GM12891 (cell line): Measurements from ENCODE around the gene SNAPC2.

Source experiments
- POLR2A ChIP-seq: IDR thresholded peaks from 2 replicates; pipeline ENCODE4 v1.6.1; 2011; ENCODE audit warnings: low read depth, low read length, control low read depth
- TAF1 ChIP-seq: IDR thresholded peaks from 2 replicates; pipeline ENCODE4 v1.6.1; 2011; ENCODE audit warnings: low read depth, low read length, control low read depth

DNA sequence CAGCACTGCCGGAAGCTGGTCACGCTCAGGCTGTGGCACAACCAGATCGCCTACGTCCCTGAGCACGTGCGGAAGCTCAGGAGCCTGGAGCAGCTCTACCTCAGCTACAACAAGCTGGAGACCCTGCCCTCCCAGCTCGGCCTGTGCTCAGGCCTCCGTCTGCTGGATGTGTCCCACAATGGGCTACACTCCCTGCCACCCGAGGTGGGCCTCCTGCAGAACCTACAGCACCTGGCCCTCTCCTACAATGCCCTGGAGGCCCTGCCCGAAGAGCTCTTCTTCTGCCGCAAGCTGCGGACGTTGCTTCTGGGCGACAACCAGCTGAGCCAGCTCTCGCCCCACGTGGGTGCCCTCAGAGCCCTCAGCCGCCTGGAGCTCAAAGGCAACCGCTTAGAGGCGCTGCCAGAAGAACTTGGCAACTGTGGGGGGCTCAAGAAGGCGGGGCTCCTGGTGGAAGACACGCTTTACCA is 19.7 kb upstream of the SNAPC2 start:
- TF ChIP-seq TAF1 (no peak), POLR2A (no peak)
